AG04449 (cell line): ENCODE results near the gene NAXE.

Source experiments
- CTCF ChIA-PET: fragments of 350-600 bp; formaldehyde crosslinking; extraction: SDS; loops from one replicate; lab custom pipeline; 2021; ENCODE audit warnings: antibody characterized with exemption; lab: Yijun Ruan, JAX
- POLR2A ChIA-PET: fragments of 400-600, 350-600 bp; formaldehyde crosslinking; extraction: SDS; loops from one replicate; lab custom pipeline; 2020; ENCODE audit warnings: antibody characterized with exemption, inconsistent platforms; lab: Yijun Ruan, JAX
- DNase-seq: peaks from one replicate; pipeline ENCODE4 v3.0.0-alpha.2; 2010; ENCODE audit warnings: low read depth, low spot score
- H3K4me3 ChIP-seq: 2 replicates; pipeline ENCODE4 v1.5.1; 2011; ENCODE audit warnings: low read depth, mild to moderate bottlenecking, control low read depth, low read length
- CTCF ChIP-seq: IDR thresholded peaks from one replicate; pipeline ENCODE4 v1.5.1; 2011; ENCODE audit warnings: mild to moderate bottlenecking, moderate library complexity, low read length, control low read depth, inconsistent platforms; ENCODE audit not compliant: insufficient read depth; ENCODE audit errors: missing control alignments

The NAXE gene

GRCh38 chr1:156591432-156592157, at the start of gene NAXE:
TSS of gene NAXE (plus strand) at chr1:156591776. CDS start at chr1:156591805, 29 bp downstream.
- CTCF ChIA-PET: interaction anchor here (0.7 to 4.5 kb wide), 12 partner anchors 9 to 206 kb away, joined by 3 to 51 read pairs (median 5); partner anchors contain the start of genes GPATCH4 and MEF2D
- POLR2A ChIA-PET: interaction anchor here (0.5 to 1.9 kb wide), 10 partner anchors 9 to 326 kb away, joined by 3 to 6 read pairs (median 4); partner anchors contain the start of gene GPATCH4
- H3K4me3 ChIP-seq: peak within 1 kb of the TSS; percentile 83
- DNase-seq: no peak
- no peak for TF ChIP-seq CTCF

- H3K4me3 ChIP-seq: no peak overlapping the region
- ChIA-PET POLR2A (no interaction called here), CTCF (interaction anchor here (1.3 to 1.5 kb wide), 2 partner anchors 62 to 87 kb away, joined by 3 to 5 read pairs; no protein-coding TSS in a partner anchor)
- TF ChIP-seq CTCF: no peak
- no peak for DNase-seq
Measured at GRCh38 chr1:156543066-156543465, 48.5 kb upstream of the NAXE start.

- ChIA-PET POLR2A (interaction anchor here (1.2 kb wide), 1 partner anchor 24 kb away, joined by 3 read pairs; no protein-coding TSS in a partner anchor), CTCF (no interaction called here)
- H3K4me3 ChIP-seq: no peak overlapping the region
- no peak for TF ChIP-seq CTCF
- DNase-seq: no peak
Measured at GRCh38 chr1:156544592-156545102, 46.9 kb upstream of the NAXE start.

GRCh38 chr1:156546267-156546666, 45.3 kb upstream of the NAXE start:
- no peak overlapping the region for H3K4me3 ChIP-seq
- no peak for DNase-seq
- ChIA-PET POLR2A (no interaction called here), CTCF (no interaction called here)
- no peak for TF ChIP-seq CTCF

GRCh38 chr1:156547434-156547833, 44.1 kb upstream of the NAXE start:
- no peak overlapping the region for H3K4me3 ChIP-seq
- TF ChIP-seq CTCF: no peak
- POLR2A ChIA-PET: no interaction called here
- CTCF ChIA-PET: no interaction called here
- DNase-seq: no peak

- TF ChIP-seq CTCF: no peak
- CTCF ChIA-PET: interaction anchor here (0.8 kb wide), 1 partner anchor 67 kb away, joined by 3 read pairs; no protein-coding TSS in a partner anchor
- POLR2A ChIA-PET: no interaction called here
Measured at GRCh38 chr1:156547982-156548381, 43.6 kb upstream of the NAXE start.

More at GRCh38 chr1:156547982-156548381, 43.6 kb upstream of the NAXE start:
- no peak overlapping the region for H3K4me3 ChIP-seq
- DNase-seq: no peak
